Neural cell (in vitro differentiated cells): ENCODE data around the gene CCNI2. TPM values are rescaled to one million over a fixed set of nuclear protein-coding genes. Genes with fewer than 3 reads are reported as not detected.

Experiments
- H2AFZ ChIP-seq: fragments of 200-600, 300-800 bp; sonication (generic), shearing (Covaris generic); 2 replicates; pipeline ENCODE4 v1.6.0; 2014; ENCODE audit warnings: low read depth, mild to moderate bottlenecking, antibody characterized with exemption, low read length, moderate library complexity
- H3F3A ChIP-seq: fragments of 200-600 bp; shearing (Covaris generic); 2 replicates; pipeline ENCODE4 v1.6.1; 2016; ENCODE audit warnings: mild to moderate bottlenecking, moderate library complexity, mixed read lengths, antibody characterized with exemption, low read length; ENCODE audit not compliant: insufficient read depth, poor library complexity, severe bottlenecking
- H3K27ac ChIP-seq: fragments of 200-600, 300-800 bp; sonication (generic), shearing (Covaris generic); 2 replicates; pipeline ENCODE4 v1.5.1; 2014; ENCODE audit warnings: mild to moderate bottlenecking, low read length, moderate library complexity
- H3K27me3 ChIP-seq: fragments of 300-800, 200-600 bp; sonication (generic), shearing (Covaris generic); 2 replicates; pipeline ENCODE4 v1.6.0; 2014; ENCODE audit warnings: mild to moderate bottlenecking, low read depth, low read length, moderate library complexity; ENCODE audit not compliant: insufficient read depth
- H3K36me3 ChIP-seq: fragments of 300-800, 200-600 bp; sonication (generic), shearing (Covaris generic); 2 replicates; pipeline ENCODE4 v1.5.1; 2014; ENCODE audit warnings: mild to moderate bottlenecking, antibody characterized with exemption, low read length, moderate library complexity; ENCODE audit not compliant: insufficient read depth
- H3K4me2 ChIP-seq: fragments of 300-800, 200-600 bp; sonication (generic), shearing (Covaris generic); 2 replicates; pipeline ENCODE4 v1.6.0; 2014; ENCODE audit warnings: mild to moderate bottlenecking, low read length
- H3K4me3 ChIP-seq: fragments of 300-800, 200-600 bp; sonication (generic), shearing (Covaris generic); 2 replicates; pipeline ENCODE4 v1.5.1; 2014; ENCODE audit warnings: mild to moderate bottlenecking, low read length, moderate library complexity
- H3K79me2 ChIP-seq: fragments of 200-600 bp; shearing (Covaris generic); replicated peaks from 2 replicates; pipeline ENCODE4 v1.6.0; 2014; ENCODE audit warnings: mild to moderate bottlenecking, low read length, moderate library complexity; ENCODE audit not compliant: insufficient read depth
- H3K9ac ChIP-seq: fragments of 300-800, 200-600 bp; sonication (generic), shearing (Covaris generic); 2 replicates; pipeline ENCODE4 v1.6.1; 2016; ENCODE audit warnings: mild to moderate bottlenecking, low read length, mixed read lengths
- H3K9me2 ChIP-seq: fragments of 200-600 bp; shearing (Covaris generic); 2 replicates; pipeline ENCODE4 v1.6.1; 2016; ENCODE audit warnings: mild to moderate bottlenecking, low read length, mixed read lengths; ENCODE audit not compliant: insufficient read depth
- H3K9me3 ChIP-seq: fragments of 200-600, 300-800 bp; sonication (generic), shearing (Covaris generic); 2 replicates; pipeline ENCODE4 v1.6.1; 2016; ENCODE audit warnings: mild to moderate bottlenecking, mixed run types, low read length, moderate library complexity, mixed read lengths
- H4K20me1 ChIP-seq: fragments of 200-600 bp; shearing (Covaris generic); 2 replicates; pipeline ENCODE4 v1.6.1; 2016; ENCODE audit warnings: mild to moderate bottlenecking, mixed run types; ENCODE audit not compliant: insufficient read depth
- EP300 ChIP-seq: fragments of 450-650 bp; conservative IDR thresholded peaks from 2 replicates; pipeline ENCODE4 v1.6.1; 2014; ENCODE audit warnings: antibody characterized with exemption, mild to moderate bottlenecking, moderate library complexity; ENCODE audit not compliant: poor library complexity, severe bottlenecking
- EZH2 ChIP-seq: fragments of 200-600, 300-800 bp; shearing (Covaris generic), sonication (generic); IDR thresholded peaks from 2 replicates; pipeline ENCODE4 v1.6.1; 2014; ENCODE audit warnings: antibody characterized with exemption, low read length, borderline replicate concordance, mild to moderate bottlenecking; ENCODE audit not compliant: insufficient read depth, poor library complexity, severe bottlenecking
- MXI1 ChIP-seq: fragments of 450-650 bp; conservative IDR thresholded peaks from 2 replicates; pipeline ENCODE4 v1.6.1; 2014; ENCODE audit warnings: antibody characterized with exemption, mild to moderate bottlenecking; ENCODE audit not compliant: poor library complexity, severe bottlenecking
- POLR2AphosphoS5 ChIP-seq: IDR thresholded peaks from 2 replicates; pipeline ENCODE4 v1.6.1; 2012
- RAD21 ChIP-seq: fragments of 450-650 bp; conservative IDR thresholded peaks from 2 replicates; pipeline ENCODE4 v1.6.1; 2014; ENCODE audit warnings: antibody characterized with exemption, mild to moderate bottlenecking, moderate library complexity
- SMC3 ChIP-seq: fragments of 450-650 bp; conservative IDR thresholded peaks from 2 replicates; pipeline ENCODE4 v1.6.1; 2014; ENCODE audit warnings: antibody characterized with exemption, mild to moderate bottlenecking, moderate library complexity; ENCODE audit not compliant: poor library complexity
- TAF1 ChIP-seq: IDR thresholded peaks from 2 replicates; pipeline ENCODE4 v1.6.1; 2012; ENCODE audit warnings: low read depth
- polyA minus RNA-seq: library from RNA; depleted of rRNA, polyadenylated mRNA; stranded (reverse); fragments of >200 nt; gene quantifications from 2 replicates; pipeline ENCODE4 v1.2.3, GENCODE V29; 2014
- polyA plus RNA-seq: library from polyadenylated mRNA; depleted of rRNA; stranded (reverse); fragments of >200 nt; gene quantifications from 2 replicates; pipeline ENCODE4 v1.2.3, GENCODE V29; 2014
- TF ChIP-seq, protein P1 (sequence below): IDR thresholded peaks from 2 replicates; pipeline ENCODE4 v1.6.1; 2012; ENCODE audit warnings: borderline replicate concordance
- TF ChIP-seq, protein P2 (sequence below): fragments of 450-650 bp; IDR thresholded peaks from 2 replicates; pipeline ENCODE4 v1.5.1; 2014; ENCODE audit warnings: antibody characterized with exemption, mild to moderate bottlenecking, moderate library complexity; ENCODE audit not compliant: poor library complexity, severe bottlenecking

Gene CCNI2, protein sequence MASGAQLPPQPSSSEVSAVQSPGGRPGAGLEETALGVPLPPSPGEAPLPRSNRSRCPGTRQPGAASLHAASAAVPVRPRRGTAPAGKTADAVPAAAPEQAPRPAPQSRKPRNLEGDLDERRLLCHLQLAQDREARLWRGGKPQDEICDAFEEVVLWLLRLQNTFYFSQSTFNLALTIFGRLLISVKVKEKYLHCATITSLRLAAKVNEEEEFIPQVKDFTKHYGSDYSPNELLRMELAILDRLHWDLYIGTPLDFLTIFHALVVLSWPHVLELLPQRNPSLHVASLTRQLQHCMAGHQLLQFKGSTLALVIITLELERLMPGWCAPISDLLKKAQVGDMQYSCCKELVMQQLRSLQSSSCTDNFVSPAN
- polyA plus RNA-seq (not detected in 2 replicates), polyA minus RNA-seq (not detected in 2 replicates)

DNA sequence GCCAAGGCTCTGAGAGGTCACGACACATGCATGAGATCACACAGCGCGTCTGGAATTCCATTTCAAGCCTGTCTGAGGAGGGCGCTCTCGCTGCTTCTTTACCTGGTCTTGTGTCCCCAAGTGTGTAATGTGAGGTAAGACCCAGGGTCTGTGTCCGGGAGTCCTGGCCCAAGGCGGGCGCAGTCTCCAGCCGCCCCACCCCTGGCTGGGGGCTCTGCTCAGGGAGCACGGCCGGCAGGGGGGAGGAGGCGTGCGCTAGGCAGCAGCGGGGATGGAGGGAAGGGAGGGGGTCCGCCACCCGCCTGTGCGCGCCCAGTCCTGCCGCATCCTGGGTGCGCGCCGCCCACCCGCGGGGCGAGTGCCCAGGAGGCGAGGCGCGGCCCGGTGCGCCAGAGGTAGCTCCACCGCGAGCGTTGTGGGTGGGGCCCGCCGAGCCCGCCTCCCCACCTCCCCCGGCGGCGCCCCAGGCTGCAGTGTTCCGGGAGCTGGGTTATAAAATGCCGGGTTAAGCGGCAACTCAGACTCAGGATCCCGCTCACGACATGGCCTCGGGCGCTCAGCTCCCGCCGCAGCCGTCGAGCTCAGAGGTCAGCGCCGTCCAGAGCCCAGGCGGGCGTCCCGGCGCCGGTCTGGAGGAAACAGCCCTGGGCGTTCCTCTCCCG lies at the start of gene CCNI2:
CCNI2 (plus strand) TSS at position 473 of the 662 bp plus-strand sequence; CDS start at position 543, 70 bp downstream.
- no peak within 1 kb of the TSS for H3K27ac ChIP-seq
- H3K27me3 ChIP-seq, result peaks cover 44% of the 10 kb centered on the region
- TF ChIP-seq POLR2AphosphoS5 (no peak), MXI1 (no peak), EZH2 (no peak), RAD21 (no peak), SMC3 (no peak), EP300 (no peak), TAF1 (no peak)
- TF ChIP-seq, protein P1, sequence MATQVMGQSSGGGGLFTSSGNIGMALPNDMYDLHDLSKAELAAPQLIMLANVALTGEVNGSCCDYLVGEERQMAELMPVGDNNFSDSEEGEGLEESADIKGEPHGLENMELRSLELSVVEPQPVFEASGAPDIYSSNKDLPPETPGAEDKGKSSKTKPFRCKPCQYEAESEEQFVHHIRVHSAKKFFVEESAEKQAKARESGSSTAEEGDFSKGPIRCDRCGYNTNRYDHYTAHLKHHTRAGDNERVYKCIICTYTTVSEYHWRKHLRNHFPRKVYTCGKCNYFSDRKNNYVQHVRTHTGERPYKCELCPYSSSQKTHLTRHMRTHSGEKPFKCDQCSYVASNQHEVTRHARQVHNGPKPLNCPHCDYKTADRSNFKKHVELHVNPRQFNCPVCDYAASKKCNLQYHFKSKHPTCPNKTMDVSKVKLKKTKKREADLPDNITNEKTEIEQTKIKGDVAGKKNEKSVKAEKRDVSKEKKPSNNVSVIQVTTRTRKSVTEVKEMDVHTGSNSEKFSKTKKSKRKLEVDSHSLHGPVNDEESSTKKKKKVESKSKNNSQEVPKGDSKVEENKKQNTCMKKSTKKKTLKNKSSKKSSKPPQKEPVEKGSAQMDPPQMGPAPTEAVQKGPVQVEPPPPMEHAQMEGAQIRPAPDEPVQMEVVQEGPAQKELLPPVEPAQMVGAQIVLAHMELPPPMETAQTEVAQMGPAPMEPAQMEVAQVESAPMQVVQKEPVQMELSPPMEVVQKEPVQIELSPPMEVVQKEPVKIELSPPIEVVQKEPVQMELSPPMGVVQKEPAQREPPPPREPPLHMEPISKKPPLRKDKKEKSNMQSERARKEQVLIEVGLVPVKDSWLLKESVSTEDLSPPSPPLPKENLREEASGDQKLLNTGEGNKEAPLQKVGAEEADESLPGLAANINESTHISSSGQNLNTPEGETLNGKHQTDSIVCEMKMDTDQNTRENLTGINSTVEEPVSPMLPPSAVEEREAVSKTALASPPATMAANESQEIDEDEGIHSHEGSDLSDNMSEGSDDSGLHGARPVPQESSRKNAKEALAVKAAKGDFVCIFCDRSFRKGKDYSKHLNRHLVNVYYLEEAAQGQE, result no peak
- H3K9me3 ChIP-seq, result no peaks in the 10 kb centered on the region
- no peaks in the 10 kb centered on the region for H3K36me3 ChIP-seq
- no peak within 1 kb of the TSS for H3K9ac ChIP-seq
- no peak within 1 kb of the TSS for H2AFZ ChIP-seq
- no peaks in the 10 kb centered on the region for H3F3A ChIP-seq
- H3K9me2 ChIP-seq, result no peaks in the 10 kb centered on the region
- H4K20me1 ChIP-seq, result no peaks in the 10 kb centered on the region
- H3K4me2 ChIP-seq, result no peak within 1 kb of the TSS
- no peaks in the 10 kb centered on the region for H3K79me2 ChIP-seq
- peak within 1 kb of the TSS; percentile 55 for H3K4me3 ChIP-seq

DNA sequence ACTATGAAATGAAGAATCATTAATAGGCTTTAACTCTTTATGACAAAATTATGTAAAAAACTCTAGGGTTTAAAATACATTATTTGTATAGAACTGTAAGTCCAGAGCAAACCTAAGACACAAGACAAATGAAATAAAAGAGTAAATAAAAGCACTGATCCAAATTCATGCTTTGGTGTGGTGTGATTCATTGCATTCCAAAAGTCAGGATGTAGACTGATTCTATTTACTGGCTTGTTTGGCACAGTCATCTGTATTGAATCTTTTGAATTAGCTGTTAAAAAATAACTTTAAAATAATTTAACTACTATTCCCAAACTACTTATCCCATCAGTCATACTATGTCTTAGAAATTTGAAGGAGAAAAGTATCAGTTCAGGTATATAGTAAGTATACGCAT lies 42.4 kb upstream of the CCNI2 start:
- H3F3A ChIP-seq, result no peaks in the 10 kb centered on the region
- H3K79me2 ChIP-seq, result no peaks in the 10 kb centered on the region
- no peak overlapping the region for H3K27ac ChIP-seq
- no peak overlapping the region for H2AFZ ChIP-seq
- TF ChIP-seq POLR2AphosphoS5 (no peak), MXI1 (no peak), EZH2 (no peak), TAF1 (no peak), RAD21 (no peak), EP300 (no peak), SMC3 (no peak)
- TF ChIP-seq, protein P2, sequence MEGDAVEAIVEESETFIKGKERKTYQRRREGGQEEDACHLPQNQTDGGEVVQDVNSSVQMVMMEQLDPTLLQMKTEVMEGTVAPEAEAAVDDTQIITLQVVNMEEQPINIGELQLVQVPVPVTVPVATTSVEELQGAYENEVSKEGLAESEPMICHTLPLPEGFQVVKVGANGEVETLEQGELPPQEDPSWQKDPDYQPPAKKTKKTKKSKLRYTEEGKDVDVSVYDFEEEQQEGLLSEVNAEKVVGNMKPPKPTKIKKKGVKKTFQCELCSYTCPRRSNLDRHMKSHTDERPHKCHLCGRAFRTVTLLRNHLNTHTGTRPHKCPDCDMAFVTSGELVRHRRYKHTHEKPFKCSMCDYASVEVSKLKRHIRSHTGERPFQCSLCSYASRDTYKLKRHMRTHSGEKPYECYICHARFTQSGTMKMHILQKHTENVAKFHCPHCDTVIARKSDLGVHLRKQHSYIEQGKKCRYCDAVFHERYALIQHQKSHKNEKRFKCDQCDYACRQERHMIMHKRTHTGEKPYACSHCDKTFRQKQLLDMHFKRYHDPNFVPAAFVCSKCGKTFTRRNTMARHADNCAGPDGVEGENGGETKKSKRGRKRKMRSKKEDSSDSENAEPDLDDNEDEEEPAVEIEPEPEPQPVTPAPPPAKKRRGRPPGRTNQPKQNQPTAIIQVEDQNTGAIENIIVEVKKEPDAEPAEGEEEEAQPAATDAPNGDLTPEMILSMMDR, result no peak
- TF ChIP-seq, protein P1, result no peak
- peaks cover 5% of the 10 kb centered on the region for H3K36me3 ChIP-seq
- H3K27me3 ChIP-seq, result no peaks in the 10 kb centered on the region
- H3K9me2 ChIP-seq, result no peaks in the 10 kb centered on the region
- H3K4me2 ChIP-seq, result no peak overlapping the region
- H3K4me3 ChIP-seq, result no peak overlapping the region
- no peak overlapping the region for H3K9ac ChIP-seq
- no peaks in the 10 kb centered on the region for H4K20me1 ChIP-seq
- H3K9me3 ChIP-seq, result no peaks in the 10 kb centered on the region
